ENCODE data around the gene BRINP1. TPM values are rescaled to one million over a fixed set of nuclear protein-coding genes. Genes with fewer than 3 reads are reported as not detected.
"Not testable (repeated sequence)": the region's sequence is repeated elsewhere in the genome, so short reads cannot be mapped to it uniquely, and the experiment has no call there.

Gene BRINP1
- polyA plus RNA-seq, 5 donors = 0.05 to 0.22 (median 0.08) TPM

- no peak for DNase-seq
Measured at GRCh38 chr9:119213471-119213870, 155.8 kb downstream of the BRINP1 start.

GRCh38 chr9:119197893-119198607 is 171.2 kb downstream of the BRINP1 start:
- DNase-seq = no peak

GRCh38 chr9:119195521-119195920 is 173.7 kb downstream of the BRINP1 start:
- no peak for DNase-seq

GRCh38 chr9:119185298-119185697 is 183.9 kb downstream of the BRINP1 start:
- no peak for DNase-seq

- DNase-seq = no peak
Measured at GRCh38 chr9:119184265-119184936, 184.8 kb downstream of the BRINP1 start.

GRCh38 chr9:119181561-119181960 is 187.7 kb downstream of the BRINP1 start:
- DNase-seq = no peak

- DNase-seq = no peak
Measured at GRCh38 chr9:119180897-119181296, 188.3 kb downstream of the BRINP1 start.

- DNase-seq = no peak
Measured at GRCh38 chr9:119179701-119180100, 189.5 kb downstream of the BRINP1 start.

- DNase-seq = no peak
Measured at GRCh38 chr9:119177196-119177595, 192.0 kb downstream of the BRINP1 start.

GRCh38 chr9:119175581-119175980 is 193.7 kb downstream of the BRINP1 start:
- no peak for DNase-seq

- DNase-seq = not testable (repeated sequence)
Measured at GRCh38 chr9:119169222-119169621, 200.0 kb downstream of the BRINP1 start.

GRCh38 chr9:119167876-119168275 is 201.4 kb downstream of the BRINP1 start:
- DNase-seq = no peak

GRCh38 chr9:119167267-119167666 is 202.0 kb downstream of the BRINP1 start:
- DNase-seq = no peak

- DNase-seq = no peak
Measured at GRCh38 chr9:119166096-119166495, 203.1 kb downstream of the BRINP1 start.

GRCh38 chr9:119165131-119165530 is 204.1 kb downstream of the BRINP1 start:
- no peak for DNase-seq

- DNase-seq = no peak
Measured at GRCh38 chr9:119164716-119165115, 204.5 kb downstream of the BRINP1 start.

- no peak for DNase-seq
Measured at GRCh38 chr9:119160551-119160950, 208.7 kb downstream of the BRINP1 start.

- no peak for DNase-seq
Measured at GRCh38 chr9:119159386-119159785, 209.8 kb downstream of the BRINP1 start.

- DNase-seq = no peak
Measured at GRCh38 chr9:119157196-119157595, 212.0 kb downstream of the BRINP1 start.

- no peak for DNase-seq
Measured at GRCh38 chr9:119156354-119156753, 212.9 kb downstream of the BRINP1 start.

GRCh38 chr9:119154527-119154926 is 214.7 kb downstream of the BRINP1 start:
- no peak for DNase-seq

GRCh38 chr9:119153402-119153801 is 215.8 kb downstream of the BRINP1 start:
- no peak for DNase-seq

- no peak for DNase-seq
Measured at GRCh38 chr9:119148855-119149254, 220.4 kb downstream of the BRINP1 start.

GRCh38 chr9:119137479-119137878 is 231.8 kb downstream of the BRINP1 start:
- DNase-seq = no peak

Measured in right lung (tissue), 5 donors.